ENCODE measurements around the gene APOBEC4. TPM values are rescaled to one million over a fixed set of nuclear protein-coding genes. Genes with fewer than 3 reads are reported as not detected.

Gene APOBEC4
- total and polyA plus RNA-seq, 2 donors from 2014 or later: not detected

GRCh38 chr1:183635606-183636333, 17.3 kb downstream of the APOBEC4 start, which contains the start of gene ARPC5:
ARPC5 (minus strand) TSS chr1:183635783; CDS start chr1:183635659, 124 bp downstream.
- intact Hi-C loops (cut with DNase I): no loop called here
- peak within 1 kb of the TSS; percentile 85 to 90 (median 90) for H3K4me3 ChIP-seq (ENCODE audit: low read length in 3 of 3)

GRCh38 chr1:183635099-183635605, 18.0 kb downstream of the APOBEC4 start:
- peak overlapping the region; percentile 67 to 90 (median 85) for H3K4me3 ChIP-seq (ENCODE audit: low read length in 3 of 3)
- DNase-seq (peak in 3 of 5 donors; percentile 64 to 89 (median 78)), FAIRE-seq (no peak)
- no peak for TF ChIP-seq CTCF (IDR thresholded peaks at IDR 0.05; ENCODE audit: borderline replicate concordance, extremely low read depth, insufficient read depth)
- no peaks in the 10 kb centered on the region for H3K9me3 ChIP-seq (ENCODE audit: control insufficient read depth in 2 of 3, insufficient read depth in 1 of 3, low read length in 3 of 3)
- no peaks in the 10 kb centered on the region for H3K27me3 ChIP-seq (ENCODE audit: control insufficient read depth, insufficient read depth, low read length)
- peak overlapping the region; percentile 83 to 90 for H3K27ac ChIP-seq (ENCODE audit: low read depth in 2 of 2, low read length in 2 of 2)
- peaks cover 0 to 16% (median 2%) of the 10 kb centered on the region in 3 donors for H3K36me3 ChIP-seq (ENCODE audit: control insufficient read depth in 2 of 3, insufficient read depth in 3 of 3, low read length in 3 of 3)
- H3K9ac ChIP-seq (ENCODE audit: low read length in 3 of 3): peak overlapping the region; percentile 38 to 74 (median 74)
- H3K4me1 ChIP-seq (ENCODE audit: control insufficient read depth in 2 of 3, insufficient read depth in 2 of 3, low read depth in 1 of 3, low read length in 3 of 3): peaks cover 0 to 18% (median 8%) of the 10 kb centered on the region in 3 donors
- intact Hi-C loops (cut with DNase I): no loop called here

More at GRCh38 chr1:183635606-183636333, 17.3 kb downstream of the APOBEC4 start, which contains the start of gene ARPC5:
- Histone ChIP-seq H3K4me1 (ENCODE audit: control insufficient read depth in 2 of 3, insufficient read depth in 2 of 3, low read depth in 1 of 3, low read length in 3 of 3) (peaks cover 0 to 15% (median 8%) of the 10 kb centered on the region in 3 donors), H3K9me3 (ENCODE audit: control insufficient read depth in 2 of 3, insufficient read depth in 1 of 3, low read length in 3 of 3) (no peaks in the 10 kb centered on the region), H3K9ac (ENCODE audit: low read length in 3 of 3) (peak within 1 kb of the TSS; percentile 49 to 74 (median 74)), H3K27me3 (ENCODE audit: control insufficient read depth, insufficient read depth, low read length) (no peaks in the 10 kb centered on the region), H3K36me3 (ENCODE audit: control insufficient read depth in 2 of 3, insufficient read depth in 3 of 3, low read length in 3 of 3) (peaks cover 0 to 10% (median under 1%) of the 10 kb centered on the region in 3 donors), H3K27ac (ENCODE audit: low read depth in 2 of 2, low read length in 2 of 2) (peak within 1 kb of the TSS; percentile 83 to 90)
- peak; percentile 98 to 99 (median 99) for DNase-seq
- FAIRE-seq: no peak
- no peak for TF ChIP-seq CTCF (IDR thresholded peaks at IDR 0.05; ENCODE audit: borderline replicate concordance, extremely low read depth, insufficient read depth)

GRCh38 chr1:183634429-183635065, 18.6 kb downstream of the APOBEC4 start:
- TF ChIP-seq CTCF (IDR thresholded peaks at IDR 0.05; ENCODE audit: borderline replicate concordance, extremely low read depth, insufficient read depth): no peak
- intact Hi-C loops (cut with DNase I): no loop called here
- peak overlapping the region; percentile 83 to 90 for H3K27ac ChIP-seq (ENCODE audit: low read depth in 2 of 2, low read length in 2 of 2)
- H3K4me1 ChIP-seq (ENCODE audit: control insufficient read depth in 2 of 3, insufficient read depth in 2 of 3, low read depth in 1 of 3, low read length in 3 of 3): peaks cover 0 to 18% (median 8%) of the 10 kb centered on the region in 3 donors
- DNase-seq (peak in 1 of 5 donors; percentile 10), FAIRE-seq (no peak)
- peaks cover 0 to 21% (median 4%) of the 10 kb centered on the region in 3 donors for H3K36me3 ChIP-seq (ENCODE audit: control insufficient read depth in 2 of 3, insufficient read depth in 3 of 3, low read length in 3 of 3)
- no peaks in the 10 kb centered on the region for H3K9me3 ChIP-seq (ENCODE audit: control insufficient read depth in 2 of 3, insufficient read depth in 1 of 3, low read length in 3 of 3)
- H3K9ac ChIP-seq (ENCODE audit: low read length in 3 of 3): peak overlapping the region; percentile 38 to 74 (median 74)
- no peaks in the 10 kb centered on the region for H3K27me3 ChIP-seq (ENCODE audit: control insufficient read depth, insufficient read depth, low read length)
- peak overlapping the region; percentile 67 to 90 (median 85) for H3K4me3 ChIP-seq (ENCODE audit: low read length in 3 of 3)

Measured in kidney (tissue), 14 donors.